EH (cell line): ENCODE results near the gene NECTIN4.

Experiments
- DNase-seq: peaks from one replicate; pipeline ENCODE4 v3.0.0-alpha.2; 2015; ENCODE audit warnings: low read depth

The NECTIN4 gene

DNA sequence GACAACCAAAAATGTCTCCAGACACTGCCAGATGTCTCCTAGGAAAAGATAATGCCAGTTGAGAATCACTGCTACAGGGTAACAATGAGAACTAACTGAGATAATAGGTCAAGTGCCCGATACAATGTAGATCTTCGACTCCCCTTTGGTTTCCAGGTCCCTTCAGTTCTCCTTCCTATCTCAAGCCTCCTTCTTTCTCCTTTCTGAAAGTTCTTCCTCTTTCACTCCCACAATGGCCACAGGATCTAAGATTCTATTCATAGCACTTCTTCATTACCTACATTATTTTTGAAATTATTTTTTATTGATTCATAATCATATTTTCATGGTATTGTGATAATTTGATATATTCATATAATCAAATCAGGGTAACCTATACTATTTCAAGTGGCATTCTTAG, 22.2 kb upstream of the NECTIN4 start:
- DNase-seq: no peak

DNA sequence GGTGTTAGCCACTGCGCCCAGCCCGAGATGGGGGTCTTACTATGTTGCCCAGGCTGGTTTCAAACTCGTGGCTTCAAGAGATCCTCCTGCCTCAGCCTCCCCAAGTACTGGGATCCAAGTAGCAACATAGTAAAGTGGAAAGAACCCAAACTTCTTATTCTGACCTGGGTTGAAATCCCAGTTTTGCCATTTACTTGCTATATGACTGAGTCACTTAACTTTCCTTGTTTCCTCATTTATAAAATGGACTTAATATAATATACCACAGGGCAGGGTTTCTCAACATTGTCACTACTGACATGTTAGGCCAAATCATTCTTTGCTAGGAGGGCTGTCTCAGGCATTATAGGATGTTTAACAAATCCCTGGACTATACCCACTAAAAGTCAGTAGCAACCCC, 21.8 kb upstream of the NECTIN4 start:
- no peak for DNase-seq

DNA sequence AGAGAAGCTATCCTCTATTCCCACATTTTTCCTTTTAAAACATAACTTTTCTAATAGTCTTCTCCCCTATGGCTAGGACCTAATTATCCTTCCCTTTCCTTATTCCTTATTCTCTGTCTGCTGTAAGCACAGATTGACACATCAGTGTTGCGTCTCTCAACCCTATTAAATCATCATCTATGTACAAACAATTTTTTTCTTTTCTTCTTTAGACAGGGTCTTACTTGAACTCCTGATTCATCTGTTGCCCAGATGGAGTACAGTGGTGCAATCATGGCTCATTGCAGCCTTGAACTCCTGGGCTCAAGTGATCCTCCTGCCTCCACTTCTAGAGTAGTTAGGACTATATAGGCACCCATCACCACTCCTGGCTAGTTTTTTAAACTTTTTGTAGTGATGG, 17.1 kb upstream of the NECTIN4 start:
- DNase-seq: no peak

DNA sequence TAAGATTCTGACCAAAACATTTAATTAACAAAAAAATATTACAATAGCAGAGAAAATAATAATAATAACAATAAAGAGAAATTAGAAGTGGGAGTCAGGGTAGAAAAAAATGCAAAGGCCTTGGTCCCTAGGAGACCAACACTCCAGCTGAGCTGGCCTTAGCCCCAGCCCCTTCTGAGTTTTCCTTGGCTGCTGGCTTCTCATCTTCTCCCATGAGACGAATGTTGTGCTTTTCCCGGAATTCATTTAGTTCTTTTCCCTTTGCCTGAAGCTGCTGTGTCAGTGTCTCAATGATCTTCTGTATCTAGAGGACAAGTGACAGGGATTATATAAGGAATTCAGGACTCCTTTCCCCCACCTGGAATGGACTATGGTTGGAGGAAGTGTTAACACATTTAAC, 11.2 kb upstream of the NECTIN4 start:
- DNase-seq: no peak

DNA sequence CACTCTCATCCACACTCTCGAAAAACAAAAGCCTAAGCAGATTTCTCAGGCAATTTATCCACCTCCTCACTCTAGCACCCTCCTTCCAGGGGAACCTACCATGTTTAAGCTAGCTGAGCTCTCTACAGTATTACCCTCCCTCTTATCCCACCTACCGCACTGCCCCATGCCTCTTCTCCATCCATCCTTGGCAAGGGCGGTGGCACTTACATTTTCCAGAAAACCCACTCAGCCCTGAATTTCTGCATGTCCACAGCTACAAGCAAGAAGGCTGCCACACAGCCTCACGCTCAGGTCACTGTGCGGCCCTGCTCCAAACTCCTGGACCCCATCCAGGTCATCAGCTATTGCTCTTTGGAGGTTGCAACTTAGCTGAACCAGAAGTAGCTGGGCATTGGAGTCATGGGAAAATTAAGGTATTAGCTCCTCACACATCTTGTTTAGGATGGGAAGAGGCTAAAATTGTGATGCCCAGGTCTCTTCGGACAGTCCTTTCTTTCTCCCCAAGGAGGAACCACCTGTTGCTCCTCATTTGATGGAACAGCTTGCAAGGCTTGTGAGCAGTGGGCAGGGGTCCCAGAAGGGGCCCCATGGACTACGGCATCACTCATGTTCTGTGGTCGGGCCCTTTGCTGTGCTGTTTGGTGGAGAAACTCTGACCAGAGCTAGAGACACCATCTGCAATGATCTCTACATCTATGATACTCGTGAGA, 9.9 kb upstream of the NECTIN4 start:
- no peak for DNase-seq

DNA sequence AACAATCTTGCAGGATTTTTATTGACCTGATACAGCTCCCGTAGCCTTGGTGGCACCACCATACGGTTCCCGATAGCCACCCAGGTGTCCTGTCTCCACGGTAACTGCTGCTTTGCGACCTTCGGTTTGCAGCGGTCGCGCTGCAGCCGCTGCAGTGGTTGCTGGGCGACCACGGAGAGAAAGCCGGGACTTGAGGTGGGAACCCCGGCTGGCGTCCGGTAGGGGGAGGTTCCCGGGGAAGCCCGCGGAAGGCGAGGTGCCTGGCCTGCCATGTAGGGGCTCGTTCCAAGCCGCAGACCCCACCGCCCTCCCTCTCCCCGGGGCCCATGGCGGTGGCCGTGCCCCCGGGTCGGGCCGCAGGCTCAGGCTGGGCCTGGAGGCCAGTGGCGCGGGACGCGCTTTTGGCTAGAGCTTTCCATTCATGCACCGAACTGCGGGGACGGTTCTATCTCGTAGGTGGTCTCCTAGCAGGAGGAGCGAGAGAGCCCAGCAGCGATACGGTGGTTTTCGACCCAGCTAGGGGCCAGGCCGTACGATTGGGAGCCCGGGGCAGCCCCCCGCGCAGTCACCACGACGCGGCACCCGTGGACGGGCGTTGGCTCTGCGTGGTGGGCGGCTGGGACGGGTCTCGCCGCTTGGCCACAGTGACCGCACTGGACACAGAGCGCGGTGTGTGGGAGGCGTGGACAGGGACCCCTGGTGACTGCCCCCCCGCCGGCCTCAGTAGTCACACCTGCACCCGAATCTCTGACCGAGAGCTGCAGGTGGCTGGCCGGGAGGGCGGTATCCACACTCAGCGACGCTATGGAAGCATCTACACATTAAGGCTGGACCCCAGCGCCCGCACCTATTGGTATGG, 9.1 kb upstream of the NECTIN4 start, which contains the start of gene KLHDC9:
KLHDC9 (plus strand) TSS at position 152 of the 859 bp plus-strand sequence; CDS start at position 327, 175 bp downstream.
- DNase-seq: peak; percentile 72

DNA sequence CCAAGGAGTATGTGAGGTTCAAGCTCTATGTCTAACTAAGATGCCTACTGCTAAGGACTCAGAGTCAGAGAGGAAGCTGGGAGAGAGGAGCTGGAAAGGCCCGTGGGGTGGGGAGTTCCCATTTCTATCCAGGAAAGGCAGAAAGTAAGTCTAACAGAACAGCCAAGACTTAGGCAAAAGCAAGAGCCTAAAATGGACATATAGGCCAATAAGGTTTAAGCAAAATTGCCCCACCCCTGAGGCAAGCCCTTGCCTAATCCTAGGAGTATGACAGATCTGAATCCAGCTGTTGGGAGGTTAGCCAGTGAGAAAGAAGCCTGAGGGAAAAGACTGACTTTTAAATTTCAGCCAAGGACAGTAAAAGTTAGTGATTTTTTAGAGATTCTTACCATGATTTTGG, 7.2 kb upstream of the NECTIN4 start:
- DNase-seq: no peak

DNA sequence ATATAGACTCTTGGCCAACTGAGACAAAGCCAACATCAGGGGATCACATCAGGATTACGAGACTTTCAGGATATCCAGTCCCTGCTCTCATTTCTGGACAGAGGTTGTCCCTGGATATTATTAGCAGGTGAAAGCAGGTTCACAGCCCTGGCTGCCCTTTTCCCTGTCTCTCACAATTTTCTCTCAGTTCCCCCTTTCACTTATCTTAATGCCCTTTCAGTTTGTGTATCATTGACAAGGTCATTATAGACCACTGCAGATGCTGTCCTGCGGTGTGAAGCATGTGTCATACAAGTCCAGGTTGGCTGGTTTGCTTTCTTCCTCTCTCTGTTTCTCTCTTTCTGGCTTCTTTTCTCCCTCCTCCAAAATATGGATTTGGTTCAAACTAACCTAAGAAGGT, 6.7 kb upstream of the NECTIN4 start:
- no peak for DNase-seq

DNA sequence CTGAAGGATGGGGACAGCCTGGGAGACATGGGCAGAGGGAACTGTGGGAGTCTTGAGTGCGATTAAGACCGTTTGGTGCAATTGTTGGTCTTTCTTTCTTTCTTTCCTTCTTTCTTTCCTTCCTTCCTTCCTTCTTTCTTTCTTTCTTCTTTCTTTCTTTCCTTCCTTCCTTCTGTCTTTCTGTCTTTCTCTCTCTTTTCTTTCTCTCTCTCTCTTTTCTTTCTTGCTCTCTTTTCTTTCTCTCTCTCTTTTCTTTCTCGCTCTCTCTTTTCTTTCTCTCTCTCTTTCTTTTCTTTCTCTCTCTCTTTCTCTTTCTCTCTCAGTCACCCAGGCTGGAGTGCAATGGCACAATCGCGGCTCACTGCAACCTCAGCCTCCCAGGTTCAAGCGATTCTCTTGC, 5.9 kb upstream of the NECTIN4 start:
- DNase-seq: no peak

DNA sequence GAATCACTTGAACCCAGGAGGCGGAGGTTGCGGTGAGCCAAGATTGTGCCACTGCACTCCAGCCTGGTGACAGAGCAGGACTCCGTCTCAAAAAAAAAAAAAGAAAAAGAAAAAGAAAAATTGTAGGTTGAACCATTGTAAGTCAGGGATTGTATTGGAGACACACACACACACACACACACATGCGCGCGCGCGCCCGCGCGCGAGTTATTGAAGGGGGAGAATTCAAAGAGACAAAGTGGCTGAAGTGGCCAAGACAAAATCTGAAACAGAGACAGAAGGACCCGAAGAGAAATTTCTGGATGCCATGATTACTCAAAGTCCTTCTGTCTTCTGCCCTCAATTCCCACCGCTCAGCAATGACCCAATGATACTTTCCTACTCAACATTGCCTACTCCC, 5.1 kb upstream of the NECTIN4 start:
- no peak for DNase-seq

DNA sequence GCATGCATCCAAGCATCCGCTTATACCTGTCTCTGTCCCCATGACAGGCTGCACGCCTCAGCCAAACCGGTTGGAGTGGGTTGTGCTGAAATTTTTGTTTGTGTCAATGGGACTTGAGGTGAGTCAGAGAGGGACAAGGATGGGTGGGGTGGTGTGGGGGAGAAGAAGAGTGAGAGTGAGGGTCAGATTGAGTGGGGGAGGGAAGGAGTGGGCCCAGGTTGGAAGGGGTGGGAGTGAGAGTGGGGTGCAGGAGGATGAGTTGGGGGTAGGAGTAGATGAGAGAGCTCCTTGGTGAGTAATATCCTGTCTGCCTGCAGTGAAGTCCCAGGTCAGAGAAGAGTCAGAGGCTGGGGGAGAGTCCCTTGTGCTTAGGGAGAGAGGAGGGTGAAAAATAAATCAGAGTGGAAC, 3.3 kb upstream of the NECTIN4 start:
- peak; percentile 52 for DNase-seq

DNA sequence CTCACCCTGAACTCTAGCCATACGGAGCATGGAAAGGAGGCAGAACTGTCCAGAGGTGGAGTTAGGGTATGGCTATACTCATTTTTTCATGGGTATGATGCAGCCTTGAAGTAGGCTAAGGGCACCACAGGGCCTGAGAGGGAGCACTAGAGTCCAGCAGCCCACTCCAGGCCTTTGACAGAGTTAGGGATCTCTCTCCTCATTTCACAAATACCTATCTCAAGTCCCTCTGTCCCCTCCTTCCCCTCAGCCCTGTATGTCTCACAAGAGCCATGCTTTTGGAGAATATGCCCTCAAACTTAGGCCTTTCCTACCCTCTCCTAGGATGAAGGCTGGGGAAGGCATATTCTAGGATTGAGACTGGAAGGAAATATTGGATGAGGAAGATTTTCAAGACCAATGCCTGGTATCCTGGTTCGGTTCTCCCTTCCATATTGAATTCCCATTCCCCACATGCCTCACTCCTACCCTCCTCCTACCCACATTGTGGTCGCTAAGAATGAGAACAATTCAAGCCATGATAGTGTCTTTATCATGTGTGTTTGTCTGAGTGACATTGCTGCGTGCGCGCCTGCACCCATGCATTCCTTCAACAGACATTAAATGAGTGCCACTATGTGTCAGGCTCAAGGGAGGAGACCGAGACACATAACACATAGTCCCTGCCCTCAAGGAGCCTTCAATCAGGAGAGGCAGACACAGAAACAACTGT, 2.6 kb upstream of the NECTIN4 start:
- peak; percentile 32 for DNase-seq

DNA sequence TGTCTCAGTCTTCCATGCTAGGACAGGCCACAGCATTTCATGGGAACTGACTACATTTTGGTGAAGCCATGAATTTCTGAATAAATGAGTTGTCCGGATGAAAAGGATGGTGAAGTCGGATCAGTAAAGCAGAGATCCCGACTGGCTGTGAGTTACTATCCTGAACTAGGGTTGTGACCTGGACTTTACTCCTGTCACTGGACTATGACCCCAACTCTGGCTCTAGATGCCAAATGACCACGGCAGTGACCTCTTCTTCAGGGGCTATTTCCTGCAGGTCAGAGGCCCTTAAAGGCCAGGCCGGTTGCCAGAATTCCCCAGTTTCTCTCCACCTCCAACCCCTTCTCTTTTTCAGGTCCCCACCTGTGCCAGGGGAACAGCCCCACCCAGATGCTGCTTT, 1.7 kb upstream of the NECTIN4 start:
- no peak for DNase-seq

DNA sequence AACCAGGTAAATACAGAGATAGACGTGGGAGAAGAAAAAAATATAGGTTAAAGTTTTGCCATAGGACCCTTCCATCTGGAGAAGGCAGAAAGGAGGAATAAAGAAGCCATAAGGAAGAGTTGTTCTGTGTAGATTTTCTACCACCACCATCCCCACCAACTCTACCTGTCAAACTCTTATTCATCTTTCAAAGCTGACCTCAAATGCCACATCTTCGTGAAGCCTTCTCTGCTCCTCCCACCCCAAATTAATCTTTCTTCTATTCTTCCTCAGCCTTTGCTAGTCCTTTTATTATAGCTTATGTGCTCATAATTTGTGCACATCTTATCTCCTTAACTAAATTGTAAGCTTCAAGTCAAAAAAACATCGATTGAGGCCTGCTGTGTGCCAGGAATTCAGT, 1.3 kb upstream of the NECTIN4 start:
- no peak for DNase-seq

DNA sequence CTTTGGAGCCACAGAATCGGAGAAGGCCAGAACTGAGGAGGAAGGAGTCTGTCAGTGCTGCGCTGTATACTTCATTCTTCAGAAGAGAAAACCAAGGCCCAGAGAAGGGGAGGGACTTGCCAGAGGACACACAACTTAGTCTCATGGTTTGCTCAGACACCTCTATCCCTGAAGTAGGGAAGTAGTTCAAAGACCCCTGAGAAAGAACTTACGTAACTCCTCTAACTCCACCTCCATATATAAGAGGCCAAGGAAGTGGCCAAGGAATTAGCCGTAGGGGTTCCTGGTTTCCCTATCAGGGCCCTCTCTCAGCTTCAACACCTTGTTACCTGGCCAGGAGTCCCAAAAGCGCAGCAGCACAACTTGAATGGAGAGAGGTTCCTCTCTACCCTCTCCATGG, 580 bp upstream of the NECTIN4 start:
- DNase-seq: no peak

DNA sequence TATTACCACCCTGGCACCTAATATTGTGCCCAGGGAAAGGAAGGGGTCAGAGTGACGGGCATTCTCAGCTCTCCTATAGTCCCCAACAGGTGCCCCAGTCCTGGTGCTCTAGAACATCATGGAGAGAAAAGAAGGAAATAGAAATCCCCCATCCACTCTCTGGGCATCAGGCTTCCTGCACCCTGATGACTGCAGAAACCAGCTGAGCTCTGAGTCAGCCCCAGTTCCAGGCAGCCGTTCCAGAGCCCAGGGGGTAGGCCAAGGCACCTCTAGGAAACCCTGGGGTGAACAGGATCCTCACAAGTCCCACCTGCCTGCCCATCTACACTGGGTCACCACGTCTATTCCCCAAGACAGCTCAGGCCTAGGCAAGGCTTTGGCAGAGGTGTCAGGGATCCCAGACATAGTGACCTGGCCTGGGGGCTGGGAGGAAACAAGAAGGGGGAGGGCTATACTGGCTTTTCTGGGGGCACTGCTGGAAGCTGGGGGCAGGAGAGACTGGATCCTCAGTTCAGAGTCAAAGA, 709 bp downstream of the NECTIN4 start:
- peak; percentile 47 for DNase-seq

DNA sequence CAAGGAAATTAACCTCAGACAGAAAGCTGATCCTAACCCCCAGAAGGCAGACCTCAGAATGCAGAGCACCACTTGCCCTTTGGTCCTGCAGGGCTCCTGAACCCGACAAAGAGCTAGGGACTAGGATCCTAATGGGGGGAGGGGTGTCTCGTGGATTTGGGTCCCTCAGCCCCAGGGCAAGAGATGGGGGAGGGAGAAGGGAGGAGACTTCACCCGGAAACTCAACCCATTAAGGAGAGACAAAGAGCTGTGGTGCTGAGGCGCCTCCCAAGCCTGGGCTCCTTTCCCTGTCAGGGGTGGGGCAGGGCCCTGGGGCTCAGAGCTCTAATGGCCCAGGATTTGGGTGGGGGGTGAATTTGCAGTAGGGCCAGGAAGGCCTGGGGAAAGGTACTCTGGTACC, 2.9 kb downstream of the NECTIN4 start:
- DNase-seq: no peak

DNA sequence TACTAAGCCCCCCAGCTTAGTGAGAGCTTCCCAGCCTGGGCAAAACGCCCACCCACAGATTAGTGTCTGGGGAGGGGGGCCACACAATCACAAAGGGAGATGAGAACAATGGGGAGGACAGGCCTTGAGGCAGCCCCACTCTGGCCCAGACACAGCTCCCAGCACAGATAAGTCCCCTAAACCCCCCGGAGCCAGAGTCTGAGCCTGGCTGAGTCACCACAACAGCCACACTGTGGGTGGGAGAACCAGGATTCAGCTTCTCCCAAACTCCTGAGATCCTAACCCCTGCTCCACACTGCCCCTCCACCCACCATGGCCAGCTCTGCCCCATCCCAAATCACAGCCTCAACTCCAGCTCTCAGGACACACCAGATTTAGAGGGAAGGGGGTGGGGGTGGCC, 4.2 kb downstream of the NECTIN4 start:
- DNase-seq: peak; percentile 37

DNA sequence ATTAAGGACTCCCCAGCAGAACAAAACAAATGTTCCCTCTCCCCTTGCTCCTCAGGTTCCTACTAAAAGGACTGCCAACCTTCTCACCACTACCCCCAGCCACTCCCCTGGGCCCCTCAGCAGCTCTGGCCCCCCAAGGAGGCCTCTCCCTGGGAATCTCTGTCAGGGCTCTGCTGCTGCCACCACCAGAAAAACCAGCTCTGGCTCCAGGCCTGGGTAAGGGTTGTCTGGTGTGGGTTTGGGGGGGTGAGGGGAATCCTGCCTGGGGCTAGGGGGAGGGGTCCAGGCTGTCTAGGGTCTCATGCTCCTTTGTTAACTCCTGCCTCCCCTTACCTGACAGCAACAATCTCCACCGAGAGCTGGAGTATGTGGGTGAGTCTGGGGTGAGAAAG, 4.8 kb downstream of the NECTIN4 start:
- no peak for DNase-seq

DNA sequence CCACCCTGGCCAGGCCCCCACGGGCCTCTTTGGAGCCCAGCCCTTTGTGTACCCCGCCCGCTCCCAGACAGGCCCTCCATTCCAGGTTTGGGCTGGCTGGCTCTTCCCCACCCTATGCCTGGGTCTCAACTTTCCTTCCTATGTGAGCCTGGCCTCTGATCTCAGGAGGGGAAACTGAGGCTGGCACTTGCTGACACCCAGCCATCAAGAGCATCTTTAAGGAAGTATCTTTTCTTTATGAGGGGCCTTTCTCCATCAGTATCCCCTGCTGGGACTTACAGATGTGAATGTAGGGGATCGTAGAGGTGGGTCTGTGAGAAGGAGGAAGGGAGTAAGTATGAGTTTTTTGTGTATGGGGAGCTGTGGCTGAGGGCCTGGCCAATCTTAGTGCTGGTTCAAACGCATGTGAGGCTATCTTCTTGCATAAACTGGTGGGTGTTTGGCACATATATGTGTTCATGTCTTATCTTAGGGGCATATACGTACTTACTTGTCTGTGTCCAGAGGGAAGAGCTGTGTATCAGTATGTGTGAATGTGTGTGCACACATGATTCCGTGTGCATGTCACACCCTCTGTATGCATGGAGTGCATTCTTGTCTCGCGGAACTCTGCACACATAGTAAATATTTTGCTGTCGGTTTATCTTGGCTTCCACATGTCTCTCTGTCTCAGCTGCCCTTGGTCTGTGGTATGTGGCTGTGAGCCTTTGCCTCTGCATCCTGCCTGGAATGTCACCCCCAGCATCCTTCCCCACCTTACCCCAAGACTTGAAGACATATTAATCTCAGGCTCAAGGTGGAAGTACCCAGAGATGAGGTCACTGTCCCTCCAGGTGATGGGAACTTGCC, 5.4 kb downstream of the NECTIN4 start:
- peak; percentile 40 for DNase-seq

DNA sequence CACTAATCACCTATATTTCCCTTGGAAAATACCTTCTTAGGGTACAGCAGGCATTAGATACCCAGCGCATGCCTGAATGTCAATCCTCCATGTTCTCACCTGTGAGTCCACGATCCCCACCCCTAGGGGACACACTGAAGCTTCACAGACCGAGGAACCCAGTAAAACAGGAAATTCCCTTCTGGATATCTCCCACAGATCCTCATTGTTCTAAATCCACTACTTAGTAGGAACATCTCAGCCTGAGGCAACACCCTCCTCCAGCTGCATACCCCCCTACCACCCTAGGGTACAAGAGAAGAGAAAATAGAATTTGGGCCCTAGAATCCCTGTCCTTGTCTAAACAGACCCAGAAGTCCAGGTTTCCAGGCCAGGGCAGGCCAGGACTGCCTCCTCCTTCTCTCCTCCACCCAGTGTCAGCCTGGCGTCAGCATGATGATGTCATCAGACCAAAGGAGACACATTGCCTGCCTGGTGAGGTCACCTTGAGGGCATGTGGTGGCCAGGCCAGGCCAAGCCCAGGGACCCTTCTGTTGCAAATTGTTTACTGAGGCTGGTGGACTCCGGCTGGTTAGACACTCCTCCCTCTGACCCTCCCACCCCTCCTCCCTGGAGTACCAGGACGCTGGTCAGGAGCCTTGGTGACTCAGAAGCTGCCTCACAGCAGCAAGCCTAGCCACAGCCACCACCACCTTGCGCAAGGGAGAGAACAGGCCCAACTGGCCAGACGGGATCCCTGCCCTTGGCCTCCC, 6.2 kb downstream of the NECTIN4 start:
- peak; percentile 91 for DNase-seq
